DOHH2 (cell line): ENCODE measurements around the gene SPTSSA.
"Not testable (repeated sequence)": the region's sequence is repeated elsewhere in the genome, so short reads cannot be mapped to it uniquely, and the experiment has no call there.

ENCODE experiments used
- H3F3A ChIP-seq: fragments of 200-600 bp; sonication (generic), shearing (Covaris generic); 2 replicates; pipeline ENCODE4 v1.6.0; 2016; ENCODE audit warnings: antibody characterized with exemption, mild to moderate bottlenecking; ENCODE audit not compliant: control insufficient read depth, insufficient read depth
- H3K27ac ChIP-seq: fragments of 200-600 bp; sonication (generic); 2 replicates; pipeline ENCODE4 v1.5.1; 2014; ENCODE audit warnings: low read depth, mild to moderate bottlenecking, low read length, moderate library complexity
- H3K27me3 ChIP-seq: fragments of 200-600 bp; sonication (generic); 2 replicates; pipeline ENCODE4 v1.6.1; 2014; ENCODE audit warnings: mild to moderate bottlenecking, low read length, mixed read lengths; ENCODE audit not compliant: control insufficient read depth
- H3K36me3 ChIP-seq: fragments of 200-600 bp; sonication (generic); 2 replicates; pipeline ENCODE4 v1.6.1; 2014; ENCODE audit warnings: mild to moderate bottlenecking, low read length, moderate library complexity, mixed read lengths; ENCODE audit not compliant: control insufficient read depth
- H3K4me1 ChIP-seq: fragments of 200-600 bp; sonication (generic); 2 replicates; pipeline ENCODE4 v1.6.1; 2014; ENCODE audit warnings: mild to moderate bottlenecking, low read length, mixed read lengths; ENCODE audit not compliant: control insufficient read depth
- H3K4me2 ChIP-seq: fragments of 200-600 bp; sonication (generic); 2 replicates; pipeline ENCODE4 v1.6.0; 2014; ENCODE audit warnings: mild to moderate bottlenecking, low read length, moderate library complexity
- H3K4me3 ChIP-seq: fragments of 200-600 bp; sonication (generic); 2 replicates; pipeline ENCODE4 v1.5.1; 2014; ENCODE audit warnings: mild to moderate bottlenecking, low read length, mixed read lengths
- H3K79me2 ChIP-seq: fragments of 200-600 bp; sonication (generic); 2 replicates; pipeline ENCODE4 v1.6.1; 2014; ENCODE audit warnings: mild to moderate bottlenecking, low read length, mixed read lengths; ENCODE audit not compliant: control insufficient read depth
- H3K9me2 ChIP-seq: fragments of 200-600 bp; sonication (generic); replicated peaks from 2 replicates; pipeline ENCODE4 v1.6.1; 2014; ENCODE audit warnings: mild to moderate bottlenecking, low read length, mixed read lengths; ENCODE audit not compliant: control insufficient read depth
- H3K9me3 ChIP-seq: fragments of 200-600 bp; sonication (generic); 2 replicates; pipeline ENCODE4 v1.6.1; 2014; ENCODE audit warnings: antibody characterized with exemption, low read length, mixed read lengths; ENCODE audit not compliant: control insufficient read depth, insufficient read depth
- H4K20me1 ChIP-seq: fragments of 200-600 bp; sonication (generic); 2 replicates; pipeline ENCODE4 v1.6.0; 2014; ENCODE audit warnings: low read depth, mild to moderate bottlenecking, antibody characterized with exemption, low read length, moderate library complexity; ENCODE audit not compliant: control insufficient read depth, insufficient read depth
- CTCF ChIP-seq: fragments of 200-600 bp; sonication (generic); IDR thresholded peaks from one replicate; pipeline ENCODE4 v1.5.1; 2014; ENCODE audit warnings: antibody characterized with exemption, mild to moderate bottlenecking, low read depth, low read length; ENCODE audit not compliant: poor library complexity, severe bottlenecking
- EZH2phosphoT487 ChIP-seq: fragments of 200-600 bp; sonication (generic); IDR thresholded peaks from 2 replicates; pipeline ENCODE4 v1.6.1; 2017; ENCODE audit warnings: borderline replicate concordance, mild to moderate bottlenecking, antibody characterized with exemption, low read length, moderate library complexity, mixed read lengths

The SPTSSA gene

GRCh38 chr14:34478261-34478660 lies 16.2 kb upstream of the SPTSSA start:
- Histone ChIP-seq H3K4me2 (no peak overlapping the region), H4K20me1 (no peaks in the 10 kb centered on the region), H3K9me2 (no peaks in the 10 kb centered on the region), H3K27me3 (no peaks in the 10 kb centered on the region), H3K9me3 (no peaks in the 10 kb centered on the region), H3F3A (no peaks in the 10 kb centered on the region), H3K4me1 (no peaks in the 10 kb centered on the region), H3K36me3 (no peaks in the 10 kb centered on the region), H3K79me2 (no peaks in the 10 kb centered on the region), H3K4me3 (no peak overlapping the region), H3K27ac (no peak overlapping the region)
- TF ChIP-seq CTCF (no peak), EZH2phosphoT487 (no peak)

- not testable (repeated sequence) for H4K20me1 ChIP-seq, H3K9me3 ChIP-seq, H3K27ac ChIP-seq, H3K4me1 ChIP-seq, H3F3A ChIP-seq, H3K4me2 ChIP-seq, H3K79me2 ChIP-seq, H3K9me2 ChIP-seq, H3K36me3 ChIP-seq, H3K4me3 ChIP-seq, H3K27me3 ChIP-seq
Observed at GRCh38 chr14:34476036-34476435, 14.0 kb upstream of the SPTSSA start.

- no peaks in the 10 kb centered on the region for H3K9me3 ChIP-seq
- no peaks in the 10 kb centered on the region for H3F3A ChIP-seq
- no peaks in the 10 kb centered on the region for H3K36me3 ChIP-seq
- no peak overlapping the region for H3K4me2 ChIP-seq
- no peak for TF ChIP-seq EZH2phosphoT487
- no peaks in the 10 kb centered on the region for H3K4me1 ChIP-seq
- H4K20me1 ChIP-seq: no peaks in the 10 kb centered on the region
- no peaks in the 10 kb centered on the region for H3K9me2 ChIP-seq
- H3K27me3 ChIP-seq: no peaks in the 10 kb centered on the region
- no peak overlapping the region for H3K27ac ChIP-seq
- no peaks in the 10 kb centered on the region for H3K79me2 ChIP-seq
- H3K4me3 ChIP-seq: no peak overlapping the region
Observed at GRCh38 chr14:34475163-34475562, 13.1 kb upstream of the SPTSSA start.

- no peaks in the 10 kb centered on the region for H3K79me2 ChIP-seq
- H3F3A ChIP-seq: no peaks in the 10 kb centered on the region
- no peaks in the 10 kb centered on the region for H4K20me1 ChIP-seq
- H3K36me3 ChIP-seq: no peaks in the 10 kb centered on the region
- H3K27me3 ChIP-seq: no peaks in the 10 kb centered on the region
- H3K4me3 ChIP-seq: no peak overlapping the region
- H3K4me1 ChIP-seq: no peaks in the 10 kb centered on the region
- H3K9me2 ChIP-seq: no peaks in the 10 kb centered on the region
- H3K4me2 ChIP-seq: no peak overlapping the region
- no peaks in the 10 kb centered on the region for H3K9me3 ChIP-seq
- no peak for TF ChIP-seq CTCF
- TF ChIP-seq EZH2phosphoT487: no peak
- no peak overlapping the region for H3K27ac ChIP-seq
Observed at GRCh38 chr14:34474187-34474679, 12.2 kb upstream of the SPTSSA start.
